ENCODE results near the gene CCDC106.

The CCDC106 gene

DNA sequence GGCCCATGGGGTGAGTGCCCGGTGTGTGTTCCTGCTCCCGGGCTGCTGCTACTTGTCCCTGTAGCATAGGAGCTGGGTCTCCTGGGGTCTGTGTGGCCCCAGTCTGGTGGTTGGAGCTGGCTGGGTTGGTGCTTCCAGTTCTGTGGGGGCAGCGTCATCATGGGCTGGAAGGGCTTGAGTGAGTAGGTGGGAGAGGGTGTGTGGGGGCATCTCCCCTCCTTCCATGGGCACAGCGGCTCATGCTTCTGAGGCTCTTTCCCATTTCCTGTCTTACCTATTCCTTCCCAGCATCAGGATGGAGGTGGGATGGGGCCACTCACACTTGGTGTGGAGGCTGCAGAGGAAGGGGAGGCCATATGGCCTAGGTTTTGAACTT, 19.0 kb downstream of the CCDC106 start:
- no peak overlapping the region for H2AFZ ChIP-seq (ENCODE audit: low read depth, low read length)
- no peaks in the 10 kb centered on the region for H3K27me3 ChIP-seq (ENCODE audit: insufficient read depth, low read length)
- no peak overlapping the region for H3K4me3 ChIP-seq (ENCODE audit: low read length)
- peaks cover 83% of the 10 kb centered on the region for H3K36me3 ChIP-seq (ENCODE audit: insufficient read depth, low read length)
- H3K4me1 ChIP-seq (ENCODE audit: insufficient read depth, low read length): no peaks in the 10 kb centered on the region
- H3K9me3 ChIP-seq (ENCODE audit: low read length): no peaks in the 10 kb centered on the region

DNA sequence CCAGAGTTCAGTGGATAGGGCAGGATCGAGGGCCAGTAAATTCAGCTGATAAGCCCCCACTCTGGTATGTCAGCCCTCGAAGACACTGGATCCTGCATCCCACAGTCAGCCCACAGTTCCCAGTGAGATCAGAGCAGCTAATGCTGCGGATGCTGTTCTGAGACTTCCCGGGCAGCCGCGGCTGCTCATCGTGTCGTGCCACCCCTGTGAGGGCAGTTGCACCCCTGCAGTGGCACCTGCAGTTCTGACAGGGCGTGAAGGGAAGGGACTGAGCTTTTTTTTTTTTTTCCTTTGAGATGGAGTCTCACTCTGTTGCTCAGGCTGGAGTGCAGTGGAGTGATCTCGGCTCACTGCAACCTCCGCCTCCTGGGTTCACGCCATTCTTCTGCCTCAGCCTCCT, 19.5 kb downstream of the CCDC106 start:
- Histone ChIP-seq H3K4me1 (ENCODE audit: insufficient read depth, low read length) (no peaks in the 10 kb centered on the region), H2AFZ (ENCODE audit: low read depth, low read length) (no peak overlapping the region), H3K4me3 (ENCODE audit: low read length) (no peak overlapping the region), H3K36me3 (ENCODE audit: insufficient read depth, low read length) (peaks cover 79% of the 10 kb centered on the region), H3K9me3 (ENCODE audit: low read length) (no peaks in the 10 kb centered on the region), H3K27me3 (ENCODE audit: insufficient read depth, low read length) (no peaks in the 10 kb centered on the region)

DNA sequence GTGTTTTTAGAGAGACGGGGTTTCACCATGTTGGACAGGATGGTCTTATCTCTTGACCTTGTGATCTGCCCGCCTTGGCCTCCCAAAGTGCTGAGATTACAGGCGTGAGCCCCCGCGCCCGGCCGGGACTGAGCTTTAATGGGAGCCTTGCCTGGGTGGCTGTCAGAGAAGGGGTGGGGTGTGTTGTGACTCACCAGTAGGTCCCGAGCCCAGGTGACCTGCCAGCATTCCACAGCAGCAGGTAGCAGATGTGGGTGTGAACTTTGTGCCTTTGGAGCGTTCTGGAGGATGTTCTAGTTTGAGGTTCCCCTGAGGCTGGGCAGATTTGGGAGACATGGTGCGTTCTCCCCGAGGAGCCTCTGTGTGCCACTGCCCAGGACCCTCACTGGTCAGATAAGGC, 19.9 kb downstream of the CCDC106 start:
- Histone ChIP-seq H3K36me3 (ENCODE audit: insufficient read depth, low read length) (peaks cover 75% of the 10 kb centered on the region), H3K4me1 (ENCODE audit: insufficient read depth, low read length) (no peaks in the 10 kb centered on the region), H2AFZ (ENCODE audit: low read depth, low read length) (no peak overlapping the region), H3K9me3 (ENCODE audit: low read length) (no peaks in the 10 kb centered on the region), H3K4me3 (ENCODE audit: low read length) (no peak overlapping the region), H3K27me3 (ENCODE audit: insufficient read depth, low read length) (no peaks in the 10 kb centered on the region)

DNA sequence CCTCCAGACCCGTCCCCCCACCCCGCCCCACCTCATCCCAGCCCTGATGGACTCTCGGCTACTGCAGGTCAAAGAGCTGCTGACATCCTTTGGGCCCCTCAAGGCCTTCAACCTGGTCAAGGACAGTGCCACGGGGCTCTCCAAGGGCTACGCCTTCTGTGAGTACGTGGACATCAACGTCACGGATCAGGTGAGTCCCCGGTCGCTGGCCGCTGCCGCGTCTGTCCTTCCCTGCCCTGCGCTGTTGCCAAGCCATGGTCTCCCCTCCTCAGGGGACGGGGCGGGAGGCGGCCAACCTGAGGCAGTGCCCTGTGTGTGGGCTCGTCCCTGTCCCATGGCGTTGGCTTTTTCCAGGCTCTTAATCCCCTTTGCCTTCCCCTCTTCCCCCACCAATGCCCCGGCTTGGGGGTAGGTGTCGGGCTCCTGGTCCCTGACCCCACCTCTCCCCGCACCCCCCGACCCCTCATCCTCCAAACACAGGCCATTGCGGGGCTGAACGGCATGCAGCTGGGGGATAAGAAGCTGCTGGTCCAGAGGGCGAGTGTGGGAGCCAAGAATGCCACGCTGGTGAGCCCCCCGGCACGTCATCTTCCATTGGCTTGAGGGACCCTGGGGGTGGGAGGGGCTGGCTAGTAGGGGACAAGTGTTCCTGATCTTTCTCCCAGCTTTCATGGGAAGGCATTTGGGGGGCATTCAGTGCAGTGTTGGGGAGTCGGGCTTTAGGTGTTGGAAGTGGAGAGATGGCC, 20.8 kb downstream of the CCDC106 start:
- H3K36me3 ChIP-seq (ENCODE audit: insufficient read depth, low read length): peaks cover 73% of the 10 kb centered on the region
- H3K4me1 ChIP-seq (ENCODE audit: insufficient read depth, low read length): peaks cover 8% of the 10 kb centered on the region
- H3K9me3 ChIP-seq (ENCODE audit: low read length): no peaks in the 10 kb centered on the region
- H3K4me3 ChIP-seq (ENCODE audit: low read length): no peak overlapping the region
- H3K27me3 ChIP-seq (ENCODE audit: insufficient read depth, low read length): no peaks in the 10 kb centered on the region
- H2AFZ ChIP-seq (ENCODE audit: low read depth, low read length): no peak overlapping the region

DNA sequence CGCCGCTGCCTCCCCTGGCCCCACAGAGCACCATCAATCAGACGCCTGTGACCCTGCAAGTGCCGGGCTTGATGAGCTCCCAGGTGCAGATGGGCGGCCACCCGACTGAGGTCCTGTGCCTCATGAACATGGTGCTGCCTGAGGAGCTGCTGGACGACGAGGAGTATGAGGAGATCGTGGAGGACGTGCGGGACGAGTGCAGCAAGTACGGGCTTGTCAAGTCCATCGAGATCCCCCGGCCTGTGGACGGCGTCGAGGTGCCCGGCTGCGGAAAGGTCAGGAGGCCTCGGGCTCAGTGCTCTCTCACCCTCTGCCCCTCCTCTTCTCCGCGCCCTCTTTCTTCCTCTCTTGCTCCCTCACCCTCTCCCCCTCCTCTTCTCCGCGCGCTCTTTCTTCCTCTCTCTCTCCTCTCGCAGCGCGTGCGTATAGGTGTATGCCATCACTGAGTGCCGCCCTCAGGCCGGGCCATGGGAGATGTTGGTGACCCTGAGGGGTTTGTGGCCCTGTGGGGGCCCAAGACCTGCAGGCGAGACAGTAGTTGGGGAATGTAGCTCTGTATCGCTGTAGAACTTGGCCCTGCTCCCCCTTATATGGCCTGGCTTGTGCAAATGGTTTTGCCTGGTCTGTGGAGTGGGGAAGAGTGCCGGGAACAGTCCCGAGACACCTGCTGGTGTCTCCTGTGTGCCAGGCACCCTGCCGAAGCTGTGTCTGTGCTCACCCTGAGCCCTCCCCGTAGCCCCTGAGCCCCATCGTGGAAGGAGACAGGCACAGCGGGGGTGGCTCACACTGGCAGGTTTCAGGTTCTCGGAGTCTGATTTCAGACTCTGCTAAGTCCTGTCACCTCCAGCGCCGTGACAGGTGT, 21.6 kb downstream of the CCDC106 start:
- Histone ChIP-seq H3K4me1 (ENCODE audit: insufficient read depth, low read length) (peaks cover 13% of the 10 kb centered on the region), H2AFZ (ENCODE audit: low read depth, low read length) (no peak overlapping the region), H3K4me3 (ENCODE audit: low read length) (no peak overlapping the region), H3K27me3 (ENCODE audit: insufficient read depth, low read length) (no peaks in the 10 kb centered on the region), H3K9me3 (ENCODE audit: low read length) (no peaks in the 10 kb centered on the region), H3K36me3 (ENCODE audit: insufficient read depth, low read length) (peaks cover 67% of the 10 kb centered on the region)

DNA sequence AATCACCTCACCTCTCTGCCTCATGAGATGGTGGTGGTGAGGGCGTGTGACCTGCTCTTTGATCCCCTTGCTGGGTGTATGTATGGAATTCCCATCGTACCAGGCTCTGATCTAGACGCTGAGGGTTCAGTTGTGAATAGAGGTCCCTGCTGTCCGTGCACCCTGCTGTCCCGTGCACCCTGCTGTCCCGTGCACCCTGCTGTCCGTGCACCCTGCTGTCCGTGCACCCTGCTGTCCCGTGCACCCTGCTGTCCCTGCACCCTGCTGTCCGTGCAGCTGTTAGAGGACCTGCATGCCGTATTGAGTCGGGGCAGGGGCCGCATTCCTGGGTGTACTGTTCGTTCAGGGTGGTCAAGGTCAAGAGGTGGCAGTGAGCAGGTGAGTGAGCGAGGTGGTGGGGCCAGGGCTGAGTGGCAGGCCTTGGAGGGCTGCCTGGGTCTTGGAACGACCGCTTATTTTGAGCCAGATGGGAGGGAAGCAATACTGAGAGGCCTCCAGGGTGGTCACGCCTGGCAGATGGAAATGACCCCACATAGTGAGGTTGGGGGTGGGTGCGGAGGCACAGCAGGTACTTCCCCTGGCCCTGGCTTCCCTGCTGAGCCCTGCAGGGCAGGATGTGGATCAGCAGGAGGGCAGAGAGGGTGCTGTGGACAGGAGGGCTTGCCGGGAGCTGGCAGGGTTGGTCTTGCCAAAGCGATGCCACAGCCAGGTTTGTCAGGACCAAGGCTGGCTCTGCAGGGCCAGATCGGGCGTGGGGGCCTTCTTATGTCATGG, 22.5 kb downstream of the CCDC106 start:
- Histone ChIP-seq H3K4me1 (ENCODE audit: insufficient read depth, low read length) (peaks cover 13% of the 10 kb centered on the region), H3K27me3 (ENCODE audit: insufficient read depth, low read length) (no peaks in the 10 kb centered on the region), H3K9me3 (ENCODE audit: low read length) (no peaks in the 10 kb centered on the region), H2AFZ (ENCODE audit: low read depth, low read length) (no peak overlapping the region), H3K4me3 (ENCODE audit: low read length) (no peak overlapping the region), H3K36me3 (ENCODE audit: insufficient read depth, low read length) (peaks cover 64% of the 10 kb centered on the region)

DNA sequence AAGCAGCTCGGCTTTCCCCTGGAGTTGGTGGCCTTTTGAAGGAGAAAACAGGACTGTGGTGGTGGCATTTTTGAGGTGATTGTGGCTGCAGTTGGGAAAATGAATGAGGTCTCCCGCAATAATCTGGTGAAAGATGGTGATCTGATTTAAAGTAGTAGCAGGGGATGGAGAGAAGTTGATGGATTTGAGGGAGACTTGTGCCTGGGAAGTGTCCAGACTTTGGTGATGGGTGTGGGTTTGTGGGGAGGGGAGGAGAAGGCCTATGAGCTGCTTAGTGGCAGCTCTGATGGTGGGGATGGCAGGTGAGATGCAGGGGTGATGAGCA, 23.0 kb downstream of the CCDC106 start:
- Histone ChIP-seq H3K27me3 (ENCODE audit: insufficient read depth, low read length) (no peaks in the 10 kb centered on the region), H3K4me3 (ENCODE audit: low read length) (no peak overlapping the region), H3K4me1 (ENCODE audit: insufficient read depth, low read length) (peaks cover 14% of the 10 kb centered on the region), H3K9me3 (ENCODE audit: low read length) (no peaks in the 10 kb centered on the region), H2AFZ (ENCODE audit: low read depth, low read length) (no peak overlapping the region), H3K36me3 (ENCODE audit: insufficient read depth, low read length) (peaks cover 60% of the 10 kb centered on the region)

DNA sequence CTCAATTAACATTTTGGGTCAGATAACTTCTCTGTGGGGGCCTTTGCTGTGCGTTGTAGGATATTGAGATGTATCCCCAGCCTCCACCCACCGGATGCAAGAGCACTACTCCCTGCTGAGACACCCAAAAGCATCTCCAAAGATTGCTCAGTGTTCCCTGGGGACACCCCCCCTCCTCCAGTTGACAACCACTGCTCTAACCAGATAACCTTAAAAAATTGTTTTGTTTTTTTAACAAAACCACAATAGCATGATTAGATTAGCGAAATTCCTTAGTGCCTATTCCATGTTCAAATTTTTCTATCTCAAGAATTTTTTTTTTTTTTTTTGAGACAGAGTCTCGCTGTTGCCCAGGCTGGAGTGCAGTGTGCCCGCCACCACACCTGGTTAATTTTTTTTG, 24.4 kb downstream of the CCDC106 start:
- H3K36me3 ChIP-seq (ENCODE audit: insufficient read depth, low read length): peaks cover 46% of the 10 kb centered on the region
- peaks cover 22% of the 10 kb centered on the region for H3K4me1 ChIP-seq (ENCODE audit: insufficient read depth, low read length)
- H3K9me3 ChIP-seq (ENCODE audit: low read length): no peaks in the 10 kb centered on the region

DNA sequence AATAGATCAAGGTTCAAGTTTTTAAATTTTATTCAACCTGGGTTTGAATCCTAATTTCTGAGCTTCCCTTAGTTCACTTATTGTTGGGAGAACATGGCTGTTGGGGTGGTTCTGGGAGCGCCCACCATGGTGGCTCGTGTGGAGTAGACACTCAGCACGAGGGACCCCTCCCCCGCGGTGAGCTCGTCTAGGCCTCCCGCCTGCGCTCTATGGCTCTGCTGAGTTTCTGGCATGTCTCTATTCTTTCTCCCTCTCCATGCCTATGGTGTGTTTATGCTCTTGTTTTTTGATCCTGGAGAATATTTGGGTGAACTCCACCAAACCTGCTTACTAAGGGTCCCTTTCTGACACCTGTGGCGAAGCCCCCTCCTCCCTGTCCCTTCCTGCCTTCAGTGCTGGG, 25.5 kb downstream of the CCDC106 start:
- H3K27me3 ChIP-seq (ENCODE audit: insufficient read depth, low read length): no peaks in the 10 kb centered on the region
- H3K9me3 ChIP-seq (ENCODE audit: low read length): no peaks in the 10 kb centered on the region
- no peak overlapping the region for H2AFZ ChIP-seq (ENCODE audit: low read depth, low read length)
- H3K4me3 ChIP-seq (ENCODE audit: low read length): no peak overlapping the region
- peaks cover 47% of the 10 kb centered on the region for H3K36me3 ChIP-seq (ENCODE audit: insufficient read depth, low read length)
- H3K4me1 ChIP-seq (ENCODE audit: insufficient read depth, low read length): peaks cover 22% of the 10 kb centered on the region

More for the DNA sequence above, 24.4 kb downstream of the CCDC106 start:
- no peaks in the 10 kb centered on the region for H3K27me3 ChIP-seq (ENCODE audit: insufficient read depth, low read length)
- H2AFZ ChIP-seq (ENCODE audit: low read depth, low read length): no peak overlapping the region
- H3K4me3 ChIP-seq (ENCODE audit: low read length): no peak overlapping the region

DNA sequence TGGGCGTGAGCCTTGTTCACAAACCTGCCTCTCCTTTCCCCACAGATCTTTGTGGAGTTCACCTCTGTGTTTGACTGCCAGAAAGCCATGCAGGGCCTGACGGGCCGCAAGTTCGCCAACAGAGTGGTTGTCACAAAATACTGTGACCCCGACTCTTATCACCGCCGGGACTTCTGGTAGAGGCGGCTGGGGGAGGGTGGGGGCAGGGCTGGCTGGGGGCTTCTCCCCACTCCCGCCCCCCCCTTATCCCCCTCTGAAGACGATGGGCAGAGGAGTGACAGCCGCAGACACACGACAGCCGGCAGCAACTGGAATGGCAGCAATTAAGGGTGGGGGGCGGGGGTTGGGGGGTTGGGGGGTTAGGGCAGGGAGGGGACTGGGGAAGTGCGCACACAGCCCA, 25.9 kb downstream of the CCDC106 start:
- Histone ChIP-seq H3K4me3 (ENCODE audit: low read length) (no peak overlapping the region), H3K4me1 (ENCODE audit: insufficient read depth, low read length) (peaks cover 22% of the 10 kb centered on the region), H3K36me3 (ENCODE audit: insufficient read depth, low read length) (peaks cover 46% of the 10 kb centered on the region)

DNA sequence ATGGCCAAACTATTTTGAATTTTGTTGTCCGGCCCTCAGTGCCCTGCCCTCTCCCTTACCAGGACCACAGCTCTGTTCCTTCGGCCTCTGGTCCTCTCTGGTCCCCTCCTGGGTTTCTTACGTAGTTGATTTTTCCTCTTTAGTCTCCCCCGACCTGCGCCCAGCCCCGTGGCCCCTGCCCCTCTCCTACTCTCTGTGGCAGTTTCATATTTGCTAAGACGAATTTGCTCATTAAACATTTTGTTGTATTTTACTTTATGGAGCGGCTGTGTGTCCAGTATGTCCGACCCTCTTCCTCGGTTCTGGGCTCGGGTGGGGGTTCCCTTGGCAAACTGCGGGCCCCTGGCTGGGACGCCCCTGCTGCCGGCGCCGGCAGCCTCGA, 26.4 kb downstream of the CCDC106 start:
- H2AFZ ChIP-seq (ENCODE audit: low read depth, low read length): no peak overlapping the region
- no peaks in the 10 kb centered on the region for H3K27me3 ChIP-seq (ENCODE audit: insufficient read depth, low read length)
- H3K4me3 ChIP-seq (ENCODE audit: low read length): peak overlapping the region; percentile 80
- H3K4me1 ChIP-seq (ENCODE audit: insufficient read depth, low read length): peaks cover 22% of the 10 kb centered on the region
- peaks cover 46% of the 10 kb centered on the region for H3K36me3 ChIP-seq (ENCODE audit: insufficient read depth, low read length)
- H3K9me3 ChIP-seq (ENCODE audit: low read length): no peaks in the 10 kb centered on the region

More for the DNA sequence above, 25.9 kb downstream of the CCDC106 start:
- Histone ChIP-seq H3K9me3 (ENCODE audit: low read length) (no peaks in the 10 kb centered on the region), H2AFZ (ENCODE audit: low read depth, low read length) (no peak overlapping the region), H3K27me3 (ENCODE audit: insufficient read depth, low read length) (no peaks in the 10 kb centered on the region)

DNA sequence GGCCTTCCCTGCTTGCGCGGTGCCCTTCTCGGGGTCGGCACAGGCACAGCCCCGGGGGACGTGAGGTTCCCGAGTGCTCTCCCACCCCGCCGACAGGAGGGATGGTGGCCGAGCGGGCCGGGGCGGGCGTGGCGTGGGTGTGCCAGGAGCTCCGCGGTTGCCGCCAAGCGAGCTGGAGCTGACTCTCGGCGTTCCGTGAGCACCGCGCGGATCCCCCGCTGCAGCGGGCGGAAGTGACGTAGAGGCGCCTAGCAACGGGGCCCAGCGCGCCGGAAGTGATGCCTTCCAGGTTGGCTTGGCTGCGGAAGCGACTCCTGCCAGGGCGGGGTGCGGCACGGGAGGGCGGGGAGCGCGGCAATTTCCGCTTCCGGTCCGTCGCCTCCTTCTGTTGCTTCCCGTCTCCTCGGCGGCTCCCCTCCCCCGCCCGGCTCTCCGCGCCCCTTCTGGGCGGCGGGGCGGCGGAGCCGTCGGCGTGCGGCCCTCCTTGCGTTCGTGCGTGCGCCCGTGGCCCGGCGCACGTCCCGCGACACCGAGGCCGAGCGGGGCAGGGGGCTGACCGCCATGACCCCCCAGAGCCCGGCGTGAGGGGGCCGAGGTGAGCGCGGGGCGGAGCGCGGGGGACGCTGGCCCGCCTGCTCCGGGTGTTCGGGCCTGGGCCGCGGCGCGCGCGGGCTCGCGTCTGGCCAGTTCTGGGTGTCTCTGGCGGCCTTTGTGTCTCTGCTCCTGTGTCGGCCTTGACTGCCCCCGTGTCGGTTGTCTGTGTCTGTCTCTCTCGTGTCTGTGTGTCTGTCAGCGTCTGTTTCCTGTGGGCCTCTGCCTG, 27.0 kb downstream of the CCDC106 start, which contains the start of gene EPN1:
EPN1 (plus strand) TSS at position 386 of the 820 bp plus-strand sequence. CDS start 3,402 bp downstream, outside the sequence.
- Histone ChIP-seq H2AFZ (ENCODE audit: low read depth, low read length) (peak within 1 kb of the TSS; percentile 3), H3K27me3 (ENCODE audit: insufficient read depth, low read length) (no peaks in the 10 kb centered on the region), H3K4me3 (ENCODE audit: low read length) (peak within 1 kb of the TSS; percentile 80), H3K9me3 (ENCODE audit: low read length) (no peaks in the 10 kb centered on the region), H3K4me1 (ENCODE audit: insufficient read depth, low read length) (peaks cover 22% of the 10 kb centered on the region), H3K36me3 (ENCODE audit: insufficient read depth, low read length) (peaks cover 46% of the 10 kb centered on the region)

Measured in neuron (in vitro differentiated cells).